Prostate gland (tissue), 2 donors: ENCODE measurements around the gene NDP. TPM values are rescaled to one million over a fixed set of nuclear protein-coding genes. Genes with fewer than 3 reads are reported as not detected.

Experiments used
- DNase-seq: peaks from one replicate; pipeline ENCODE4 v3.0.0-alpha.2; 2019; ENCODE audit warnings: low spot score
- H3K27ac ChIP-seq, 2 donors: fragments of 200-600 bp; sonication (generic); 2 replicates each; pipeline ENCODE4 v1.5.1; 2017 to 2019
- H3K27me3 ChIP-seq: fragments of 200-600 bp; sonication (generic); replicated peaks from 2 replicates; pipeline ENCODE4 v1.5.1; 2019; ENCODE audit not compliant: insufficient read depth
- H3K36me3 ChIP-seq, 2 donors: fragments of 200-600 bp; sonication (generic); 1 replicate in 1 of 2; 2 replicates in 1 of 2; pipeline versions ENCODE4 v1.5.1 to v1.8.1; 2017 to 2019
- H3K4me1 ChIP-seq: fragments of 200-600 bp; sonication (generic); replicated peaks from 2 replicates; pipeline ENCODE4 v1.5.1; 2019
- H3K4me3 ChIP-seq, 2 donors: fragments of 200-600 bp; sonication (generic); 2 replicates each; pipeline ENCODE4 v1.5.1; 2017 to 2019
- H3K9me3 ChIP-seq: fragments of 200-600 bp; sonication (generic); 2 replicates; pipeline ENCODE4 v1.5.1; 2017
- POLR2A ChIP-seq: fragments of 450-650 bp; IDR thresholded peaks from one replicate; pipeline ENCODE4 v1.6.1; 2016; ENCODE audit warnings: antibody characterized with exemption, mild to moderate bottlenecking
- POLR2AphosphoS5 ChIP-seq: sonication (generic); formaldehyde crosslinking; IDR thresholded peaks from one replicate; pipeline ENCODE4 v1.6.1; 2017; ENCODE audit warnings: antibody characterized with exemption
- WGBS: methylation state at CpG from one replicate; pipeline ENCODE4 v1.1.5; 2018; 5-methylcytosine and 5-hydroxymethylcytosine counted together
- intact Hi-C: fragments of 100-400 bp; cut with DNase I; formaldehyde crosslinking; loops from one replicate; pipeline ENCODE4 v1.14.2; 2022
- total RNA-seq, 2 donors: library from RNA; depleted of rRNA; stranded (reverse); fragments of >200 nt; gene quantifications; one replicate each; pipeline ENCODE4 v1.1.0, GENCODE V29; 2016
- TF ChIP-seq, protein P1 (sequence below), 4 experiments: fragments of 200-600 bp in 2 of 4; fragments of 450-650 bp in 2 of 4; sonication (generic) in 2 of 4; IDR thresholded peaks; 1 replicate in 3 of 4; 2 replicates in 1 of 4; pipeline ENCODE4 v1.5.1; 2016 to 2019; ENCODE audit warnings: antibody characterized with exemption in 4 of 4, mild to moderate bottlenecking in 2 of 4, moderate library complexity in 2 of 4

Gene NDP, protein sequence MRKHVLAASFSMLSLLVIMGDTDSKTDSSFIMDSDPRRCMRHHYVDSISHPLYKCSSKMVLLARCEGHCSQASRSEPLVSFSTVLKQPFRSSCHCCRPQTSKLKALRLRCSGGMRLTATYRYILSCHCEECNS
- total RNA-seq: 1 to 10 TPM; 3.3 to 4.6 TPM

DNA sequence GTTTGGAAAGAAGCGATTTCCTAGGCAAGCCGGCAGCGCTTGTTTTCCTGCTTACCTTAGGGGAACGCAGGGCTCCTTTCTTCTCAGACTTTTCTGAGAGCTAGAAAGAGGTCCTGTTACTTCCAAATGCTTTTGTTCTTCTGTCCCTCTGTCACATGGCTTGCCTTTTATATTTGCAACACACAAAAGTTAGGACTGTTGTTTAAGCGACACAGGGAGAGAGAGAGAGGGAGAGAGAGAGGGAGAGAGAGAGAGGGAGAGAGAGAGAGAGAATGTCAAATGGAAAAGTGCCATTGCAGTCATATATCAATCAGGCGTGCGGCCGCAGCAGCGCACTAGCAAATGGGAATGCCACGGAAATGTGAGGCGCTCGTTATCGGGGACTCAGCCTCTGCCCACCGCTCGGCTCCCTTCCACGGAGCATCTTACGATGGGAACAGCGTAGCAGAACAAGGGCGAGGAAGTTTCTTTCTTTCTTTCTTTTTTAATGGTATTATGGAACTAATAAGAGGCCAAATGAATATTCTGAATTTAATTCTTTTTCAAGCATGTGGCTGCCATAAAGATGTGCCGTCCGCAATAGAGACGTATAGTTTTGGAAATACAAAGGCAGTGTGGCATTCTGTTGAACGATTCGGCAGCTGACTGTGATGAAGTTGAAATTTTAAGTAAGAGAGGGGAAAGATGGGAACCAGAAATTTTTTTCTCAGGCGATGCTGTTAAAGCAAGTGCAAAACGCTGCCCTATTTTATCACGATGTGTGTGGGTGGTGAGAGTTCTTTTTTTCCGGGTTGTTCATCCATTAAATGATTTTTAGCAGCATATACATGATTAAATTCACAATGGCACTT, at the start of gene NDP:
Gene NDP, minus strand, starts transcription at position 142 of the 851 bp plus-strand sequence. CDS start 14,745 bp downstream, outside the sequence.
- Histone ChIP-seq H3K4me1 (no peaks in the 10 kb centered on the region), H3K27ac (peak within 1 kb of the TSS in 1 of 2 donors; percentile 11), H3K4me3 (peak within 1 kb of the TSS; percentile 11 to 13), H3K27me3 (no peaks in the 10 kb centered on the region), H3K36me3 (no peaks in the 10 kb centered on the region), H3K9me3 (no peaks in the 10 kb centered on the region)
- 4% methylated on average over 28 of the region's 28 CpGs for WGBS
- no peak for DNase-seq
- intact Hi-C loops: loop anchor here (5.0 kb wide), 1 partner anchor 899 kb away; the partner anchor contains the start of gene KDM6A
- TF ChIP-seq POLR2AphosphoS5: no peak
- no peak for TF ChIP-seq POLR2A
- TF ChIP-seq, protein P1, sequence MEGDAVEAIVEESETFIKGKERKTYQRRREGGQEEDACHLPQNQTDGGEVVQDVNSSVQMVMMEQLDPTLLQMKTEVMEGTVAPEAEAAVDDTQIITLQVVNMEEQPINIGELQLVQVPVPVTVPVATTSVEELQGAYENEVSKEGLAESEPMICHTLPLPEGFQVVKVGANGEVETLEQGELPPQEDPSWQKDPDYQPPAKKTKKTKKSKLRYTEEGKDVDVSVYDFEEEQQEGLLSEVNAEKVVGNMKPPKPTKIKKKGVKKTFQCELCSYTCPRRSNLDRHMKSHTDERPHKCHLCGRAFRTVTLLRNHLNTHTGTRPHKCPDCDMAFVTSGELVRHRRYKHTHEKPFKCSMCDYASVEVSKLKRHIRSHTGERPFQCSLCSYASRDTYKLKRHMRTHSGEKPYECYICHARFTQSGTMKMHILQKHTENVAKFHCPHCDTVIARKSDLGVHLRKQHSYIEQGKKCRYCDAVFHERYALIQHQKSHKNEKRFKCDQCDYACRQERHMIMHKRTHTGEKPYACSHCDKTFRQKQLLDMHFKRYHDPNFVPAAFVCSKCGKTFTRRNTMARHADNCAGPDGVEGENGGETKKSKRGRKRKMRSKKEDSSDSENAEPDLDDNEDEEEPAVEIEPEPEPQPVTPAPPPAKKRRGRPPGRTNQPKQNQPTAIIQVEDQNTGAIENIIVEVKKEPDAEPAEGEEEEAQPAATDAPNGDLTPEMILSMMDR (IDR thresholded peaks at IDR 0.05): no peak

DNA sequence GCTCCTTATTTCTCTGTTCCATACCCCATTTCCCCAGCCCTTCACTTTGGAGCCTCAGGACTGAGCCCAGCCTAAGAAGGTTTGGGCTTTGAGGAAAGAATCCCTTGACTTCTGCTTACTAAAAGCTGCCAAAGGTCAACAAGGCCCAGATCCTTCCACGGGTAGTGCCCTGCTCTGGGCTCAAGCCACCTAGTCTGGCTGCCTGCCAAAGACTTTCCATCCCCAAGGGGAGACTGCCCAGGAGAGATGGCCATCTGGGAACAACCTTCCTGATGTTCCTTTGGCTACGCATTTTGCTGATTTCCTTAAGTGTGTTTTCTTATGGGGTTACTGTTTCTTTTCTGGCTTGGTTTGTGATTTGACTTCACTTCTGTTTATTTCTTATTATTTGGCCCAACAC, 49.8 kb upstream of the NDP start:
- intact Hi-C loops: no loop called here
- H3K36me3 ChIP-seq: no peaks in the 10 kb centered on the region
- H3K9me3 ChIP-seq: no peaks in the 10 kb centered on the region
- H3K27ac ChIP-seq: no peak overlapping the region
- no peak for DNase-seq
- H3K4me1 ChIP-seq: no peaks in the 10 kb centered on the region
- 67% methylated on average over 2 of the region's 2 CpGs for WGBS
- no peak overlapping the region for H3K4me3 ChIP-seq
- TF ChIP-seq POLR2AphosphoS5: no peak
- TF ChIP-seq, protein P1 (IDR thresholded peaks at IDR 0.05): no peak
- TF ChIP-seq POLR2A: no peak
- no peaks in the 10 kb centered on the region for H3K27me3 ChIP-seq

DNA sequence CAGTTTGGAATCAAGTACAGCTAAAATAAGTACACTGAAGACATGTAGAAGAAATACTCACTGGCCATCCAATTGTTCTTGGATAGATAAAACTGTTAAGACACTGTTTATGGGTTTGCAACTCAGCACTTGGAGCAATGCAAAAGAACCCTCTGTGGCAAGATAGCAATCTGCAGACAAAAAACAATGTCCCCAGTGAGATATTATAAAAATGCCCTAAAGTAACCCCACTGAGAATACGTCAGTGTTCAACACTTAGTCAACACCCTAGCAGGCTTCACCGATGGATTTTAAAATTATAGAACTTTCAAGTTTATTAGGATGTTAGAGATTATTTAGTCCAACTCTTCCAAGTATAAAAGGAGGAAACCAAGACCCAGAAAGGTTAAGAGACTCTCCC, 47.5 kb upstream of the NDP start:
- WGBS: 29% methylated on average over 2 of the region's 2 CpGs
- Histone ChIP-seq H3K4me1 (no peaks in the 10 kb centered on the region), H3K27me3 (no peaks in the 10 kb centered on the region), H3K4me3 (no peak overlapping the region), H3K36me3 (no peaks in the 10 kb centered on the region), H3K9me3 (no peaks in the 10 kb centered on the region), H3K27ac (no peak overlapping the region)
- intact Hi-C loops: no loop called here
- TF ChIP-seq, protein P1 (IDR thresholded peaks at IDR 0.05): no peak
- TF ChIP-seq POLR2AphosphoS5: no peak
- TF ChIP-seq POLR2A: no peak
- no peak for DNase-seq

DNA sequence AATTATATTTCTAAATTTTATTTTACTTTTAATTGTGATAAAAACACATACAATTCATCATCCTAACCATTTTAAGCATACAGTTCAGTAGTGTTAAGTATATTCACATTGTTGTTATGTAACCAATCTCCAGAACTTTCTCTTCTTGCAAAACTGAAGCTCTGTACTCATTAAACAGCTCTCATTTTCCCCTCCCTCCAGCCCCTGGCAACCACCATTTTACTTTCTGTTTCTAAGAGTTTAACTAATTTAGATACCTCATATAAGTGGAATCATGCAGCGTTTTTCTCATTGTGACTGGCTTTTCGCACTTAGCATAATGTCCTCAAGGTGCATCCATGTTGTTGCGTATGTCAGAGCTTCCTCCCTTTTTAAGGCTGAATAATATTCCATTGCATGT, 46.7 kb upstream of the NDP start:
- Histone ChIP-seq H3K9me3 (no peaks in the 10 kb centered on the region), H3K27ac (no peak overlapping the region), H3K4me3 (no peak overlapping the region), H3K27me3 (no peaks in the 10 kb centered on the region), H3K36me3 (no peaks in the 10 kb centered on the region), H3K4me1 (no peaks in the 10 kb centered on the region)
- TF ChIP-seq, protein P1 (IDR thresholded peaks at IDR 0.05): no peak
- TF ChIP-seq POLR2A (no peak), POLR2AphosphoS5 (no peak)
- 94% methylated on average over 3 of the region's 3 CpGs for WGBS
- no peak for DNase-seq
- intact Hi-C loops: no loop called here
